H1 (cell line): ENCODE data around the gene S1PR1. TPM values are rescaled to one million over a fixed set of nuclear protein-coding genes. Genes with fewer than 3 reads are reported as not detected.

Experiments used
- ATF2 ChIP-seq: IDR thresholded peaks from 2 replicates; pipeline ENCODE4 v1.6.1; 2012; ENCODE audit warnings: low read length, inconsistent platforms
- CEBPB ChIP-seq: IDR thresholded peaks from 2 replicates; pipeline ENCODE4 v1.6.1; 2012; ENCODE audit warnings: low read depth, low read length
- GTF2F1 ChIP-seq: IDR thresholded peaks from 2 replicates; pipeline ENCODE4 v1.6.1; 2012; ENCODE audit warnings: low read depth, low read length, improper control_type of control experiment, borderline replicate concordance
- MAFK ChIP-seq: IDR thresholded peaks from 2 replicates; pipeline ENCODE4 v1.6.1; 2012; ENCODE audit warnings: low read depth, mild to moderate bottlenecking, improper control_type of control experiment, low read length
- MAX ChIP-seq: IDR thresholded peaks from 2 replicates; pipeline ENCODE4 v1.6.1; 2012; ENCODE audit warnings: inconsistent platforms
- RNF2 ChIP-seq: fragments of 200-900, 300-1000 bp; sonication (generic); IDR thresholded peaks from 2 replicates; pipeline ENCODE4 v1.7.1; 2016; ENCODE audit warnings: borderline replicate concordance, low read depth, mild to moderate bottlenecking, antibody characterized with exemption, low read length; ENCODE audit not compliant: poor library complexity, severe bottlenecking; ENCODE audit errors: missing control alignments
- SIX5 ChIP-seq: IDR thresholded peaks from 2 replicates; pipeline ENCODE4 v1.6.1; 2011; ENCODE audit warnings: mild to moderate bottlenecking, low read depth, low read length
- TAF1 ChIP-seq: IDR thresholded peaks from 2 replicates; pipeline ENCODE4 v1.6.1; 2011; ENCODE audit warnings: mild to moderate bottlenecking, low read depth, low read length
- polyA plus RNA-seq, 7 experiments: library from polyadenylated mRNA; depleted of rRNA in 3 of 7; stranded (reverse) in 5 of 7; unstranded in 2 of 7; fragments of >200 nt in 5 of 7; fragments of 200-250 nt in 2 of 7; gene quantifications; 1 replicate in 5 of 7; 2 replicates in 1 of 7; 4 replicates in 1 of 7; pipeline versions ENCODE4 v1.2.1 to v1.2.3, GENCODE V29; 2011 to 2013; ENCODE audit warnings: missing spikeins in 2 of 7, mixed read lengths in 2 of 7
- total RNA-seq: library from RNA; stranded (reverse); fragmentation: NEBNext Ultra II Directional; extraction: Animal tissue kit (Norgen Biotek cat#: 25700); gene quantifications from 2 replicates; pipeline ENCODE4 v1.2.1, GENCODE V29; 2021

S1PR1 gene
- total and polyA plus RNA-seq, 2 of the 8 experiments (the other 6 are each of a cell fraction or from before 2014, with no cell fraction given): 3.5 to 5.5 TPM

- TF ChIP-seq ATF2: no peak
- no peak for TF ChIP-seq GTF2F1
- TF ChIP-seq TAF1: no peak
- no peak for TF ChIP-seq SIX5
- no peak for TF ChIP-seq CEBPB
- TF ChIP-seq MAFK: no peak
- TF ChIP-seq RNF2: no peak
- no peak for TF ChIP-seq MAX
These were observed 13.9 kb downstream of the S1PR1 start (continued) for GRCh38 chr1:101250656-101251272.
